PC-9 (cell line): ENCODE measurements around the gene SNX4.

Experiments used
- EZH2 ChIP-seq: fragments of 200-600 bp; sonication (generic); IDR thresholded peaks from 2 replicates; pipeline ENCODE4 v1.8.0; 2017; ENCODE audit warnings: antibody characterized with exemption, low read depth
- TF ChIP-seq, protein P1 (sequence below): fragments of 200-600 bp; sonication (generic); conservative IDR thresholded peaks from 2 replicates; pipeline ENCODE4 v1.6.1; 2017; ENCODE audit warnings: mixed run types, antibody characterized with exemption, mild to moderate bottlenecking, moderate library complexity

DNA sequence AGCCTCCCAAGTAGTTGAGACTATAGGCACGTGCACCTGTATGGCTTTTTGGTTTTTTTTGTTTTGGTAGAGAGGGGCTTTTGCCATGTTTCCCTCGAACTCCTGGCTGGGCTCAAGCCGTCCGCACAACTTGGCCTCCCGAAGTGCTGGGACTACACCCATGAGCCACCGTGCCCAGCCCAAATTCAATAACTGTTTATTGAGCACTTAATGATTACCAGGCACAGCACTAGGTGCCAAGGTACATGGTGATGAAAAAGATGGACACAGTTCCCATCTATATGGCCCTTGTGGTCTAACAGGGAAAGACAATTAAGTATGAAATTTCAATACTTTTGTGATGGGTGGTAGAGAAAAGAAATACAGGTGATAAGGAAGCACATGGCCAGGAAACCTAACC, 109.1 kb downstream of the SNX4 start:
- TF ChIP-seq, protein P1, sequence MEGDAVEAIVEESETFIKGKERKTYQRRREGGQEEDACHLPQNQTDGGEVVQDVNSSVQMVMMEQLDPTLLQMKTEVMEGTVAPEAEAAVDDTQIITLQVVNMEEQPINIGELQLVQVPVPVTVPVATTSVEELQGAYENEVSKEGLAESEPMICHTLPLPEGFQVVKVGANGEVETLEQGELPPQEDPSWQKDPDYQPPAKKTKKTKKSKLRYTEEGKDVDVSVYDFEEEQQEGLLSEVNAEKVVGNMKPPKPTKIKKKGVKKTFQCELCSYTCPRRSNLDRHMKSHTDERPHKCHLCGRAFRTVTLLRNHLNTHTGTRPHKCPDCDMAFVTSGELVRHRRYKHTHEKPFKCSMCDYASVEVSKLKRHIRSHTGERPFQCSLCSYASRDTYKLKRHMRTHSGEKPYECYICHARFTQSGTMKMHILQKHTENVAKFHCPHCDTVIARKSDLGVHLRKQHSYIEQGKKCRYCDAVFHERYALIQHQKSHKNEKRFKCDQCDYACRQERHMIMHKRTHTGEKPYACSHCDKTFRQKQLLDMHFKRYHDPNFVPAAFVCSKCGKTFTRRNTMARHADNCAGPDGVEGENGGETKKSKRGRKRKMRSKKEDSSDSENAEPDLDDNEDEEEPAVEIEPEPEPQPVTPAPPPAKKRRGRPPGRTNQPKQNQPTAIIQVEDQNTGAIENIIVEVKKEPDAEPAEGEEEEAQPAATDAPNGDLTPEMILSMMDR = no peak
- TF ChIP-seq EZH2 = no peak
